NCI-H2107 treated with DMSO at 0.1 percent for 48 hours (cell line): ENCODE measurements around the gene PRKG2.
"Not testable (repeated sequence)": the region's sequence is repeated elsewhere in the genome, so short reads cannot be mapped to it uniquely, and the experiment has no call there.

Experiments used
- DNase-seq: peaks from one replicate; lab custom pipeline; 2025; ENCODE audit not compliant: unreplicated experiment; lab: John Stamatoyannopoulos, UW

The PRKG2 gene, protein sequence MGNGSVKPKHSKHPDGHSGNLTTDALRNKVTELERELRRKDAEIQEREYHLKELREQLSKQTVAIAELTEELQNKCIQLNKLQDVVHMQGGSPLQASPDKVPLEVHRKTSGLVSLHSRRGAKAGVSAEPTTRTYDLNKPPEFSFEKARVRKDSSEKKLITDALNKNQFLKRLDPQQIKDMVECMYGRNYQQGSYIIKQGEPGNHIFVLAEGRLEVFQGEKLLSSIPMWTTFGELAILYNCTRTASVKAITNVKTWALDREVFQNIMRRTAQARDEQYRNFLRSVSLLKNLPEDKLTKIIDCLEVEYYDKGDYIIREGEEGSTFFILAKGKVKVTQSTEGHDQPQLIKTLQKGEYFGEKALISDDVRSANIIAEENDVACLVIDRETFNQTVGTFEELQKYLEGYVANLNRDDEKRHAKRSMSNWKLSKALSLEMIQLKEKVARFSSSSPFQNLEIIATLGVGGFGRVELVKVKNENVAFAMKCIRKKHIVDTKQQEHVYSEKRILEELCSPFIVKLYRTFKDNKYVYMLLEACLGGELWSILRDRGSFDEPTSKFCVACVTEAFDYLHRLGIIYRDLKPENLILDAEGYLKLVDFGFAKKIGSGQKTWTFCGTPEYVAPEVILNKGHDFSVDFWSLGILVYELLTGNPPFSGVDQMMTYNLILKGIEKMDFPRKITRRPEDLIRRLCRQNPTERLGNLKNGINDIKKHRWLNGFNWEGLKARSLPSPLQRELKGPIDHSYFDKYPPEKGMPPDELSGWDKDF

DNA sequence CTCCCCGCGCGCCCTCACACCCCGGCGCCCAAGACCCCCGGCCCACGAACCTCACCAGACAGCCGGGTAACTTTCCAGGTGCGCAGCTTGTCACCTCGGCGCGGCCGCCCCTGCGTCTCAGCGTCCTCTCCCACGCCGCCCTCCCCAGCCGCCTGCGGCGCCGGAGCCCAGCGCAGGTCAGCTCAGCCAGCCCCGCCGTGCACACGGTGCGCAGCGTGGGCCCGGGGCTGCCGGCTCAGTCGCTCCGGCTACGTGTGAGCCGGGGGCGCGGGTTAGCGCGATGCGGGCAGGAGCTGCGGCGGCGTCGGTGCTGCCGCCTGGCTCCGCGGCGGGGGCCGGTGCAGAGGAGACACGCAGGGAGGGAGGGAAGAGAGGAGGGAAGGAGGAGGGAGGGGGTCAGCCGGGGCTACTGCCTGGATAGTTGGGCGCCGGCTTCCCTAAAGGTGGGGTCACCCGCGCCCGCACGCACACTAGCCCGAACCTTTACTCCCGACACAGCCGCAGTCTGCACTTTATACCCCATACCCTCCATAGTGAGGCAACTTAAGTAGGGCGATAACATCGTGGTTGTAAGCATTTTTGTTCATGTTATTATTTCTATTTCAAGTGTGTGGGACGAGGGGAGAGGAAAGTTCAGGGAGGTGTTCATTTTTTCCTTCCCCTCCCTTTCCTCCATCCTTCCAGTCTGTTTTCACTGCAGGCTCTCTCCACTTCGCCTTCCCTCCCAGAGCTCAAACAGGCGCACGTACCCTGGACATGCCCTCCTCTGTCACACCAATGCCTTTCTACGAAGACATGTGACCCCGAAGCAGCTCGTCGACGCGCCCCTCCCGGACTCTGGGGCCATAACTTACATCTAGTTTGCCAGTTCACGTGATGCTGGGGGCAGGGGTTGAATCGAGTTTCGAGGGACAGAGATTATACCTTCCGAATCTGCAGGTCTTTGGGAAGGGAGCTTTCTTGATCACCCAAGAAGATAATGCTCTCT lies at the start of gene PRKG2:
TSS of gene PRKG2 (minus strand) at position 342 of the 988 bp plus-strand sequence. CDS start 10,175 bp downstream, outside the sequence.
- no peak for DNase-seq

DNA sequence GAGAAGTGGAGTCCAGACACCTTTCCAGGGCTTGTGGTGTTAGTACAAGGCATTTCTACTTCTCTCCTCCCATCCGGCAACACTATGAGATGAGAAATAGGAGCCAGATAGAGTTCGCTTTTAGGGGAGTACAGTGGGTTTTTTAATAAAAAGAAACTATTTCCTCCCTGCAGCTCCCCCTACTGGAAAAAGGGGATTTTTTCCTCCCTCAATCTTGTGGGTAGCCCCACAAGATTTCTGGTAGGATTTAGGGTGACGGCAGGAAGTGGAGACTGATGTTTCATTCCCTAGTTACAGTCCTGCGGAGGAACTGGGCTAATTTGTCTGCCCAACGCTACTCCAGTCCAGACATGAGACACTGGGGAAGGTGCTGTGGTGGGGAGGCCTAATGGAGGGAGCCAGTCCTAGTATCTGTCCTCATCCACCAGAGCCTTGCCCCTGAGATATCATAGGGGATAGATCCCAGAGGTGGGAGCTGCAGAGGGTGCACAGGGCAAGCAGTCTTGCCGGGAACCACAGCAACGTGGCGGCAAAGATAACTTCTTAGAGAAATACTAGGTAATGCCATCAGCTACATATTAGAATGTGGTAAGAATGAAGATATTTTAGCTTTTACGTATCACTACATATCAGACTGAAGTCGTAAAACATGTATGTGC lies 45.5 kb upstream of the PRKG2 start:
- DNase-seq = no peak

DNA sequence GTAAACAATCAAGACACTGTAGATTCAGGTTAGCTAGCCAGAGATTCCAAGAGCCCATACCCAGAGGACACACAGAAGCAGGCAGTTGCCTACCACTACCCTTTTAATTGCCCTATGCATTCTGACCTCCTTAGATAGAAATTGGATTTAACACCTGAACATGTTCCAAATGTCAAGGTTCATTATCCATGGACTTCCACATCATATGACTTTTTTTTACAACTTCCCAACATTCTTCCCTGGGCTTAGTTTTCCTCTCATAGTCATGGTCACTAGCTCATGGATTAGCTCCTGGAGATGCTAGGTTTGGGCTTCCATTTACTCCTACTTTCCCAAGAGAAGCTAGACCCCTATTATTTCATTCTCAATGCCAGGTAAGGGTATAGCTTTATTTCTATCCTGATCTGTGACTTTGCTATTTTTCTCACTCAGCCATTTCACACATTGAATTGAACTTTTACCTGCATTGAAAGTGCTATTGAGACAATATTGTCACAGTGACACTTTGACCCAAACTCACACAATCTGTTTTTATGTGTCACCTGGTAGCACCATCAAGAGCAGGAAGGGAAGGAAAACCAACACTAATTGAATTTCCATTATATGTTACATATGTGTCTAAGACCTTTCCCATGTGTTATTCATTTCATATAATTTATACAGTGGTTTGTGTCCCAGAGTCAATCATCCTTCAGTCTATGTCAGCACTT lies 44.0 kb upstream of the PRKG2 start:
- no peak for DNase-seq

DNA sequence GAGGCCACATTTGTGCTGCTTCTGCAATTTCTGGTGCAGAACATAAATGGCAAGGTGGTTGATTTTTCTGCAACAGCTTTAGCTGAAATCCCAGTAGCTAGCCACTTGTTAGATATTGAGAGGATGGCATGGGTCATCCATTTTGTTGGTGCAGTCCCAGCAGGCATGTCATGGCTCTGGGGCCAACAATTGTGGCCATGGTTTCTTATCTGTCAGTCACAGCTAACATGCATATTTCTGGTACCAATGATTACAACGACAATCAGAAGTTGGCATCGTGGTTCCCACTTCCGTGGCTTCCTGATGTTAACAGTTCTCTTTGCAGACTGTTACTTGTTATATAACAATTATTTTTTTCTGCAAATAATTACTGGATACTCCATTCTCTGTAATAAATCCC lies 42.8 kb upstream of the PRKG2 start:
- DNase-seq = no peak

DNA sequence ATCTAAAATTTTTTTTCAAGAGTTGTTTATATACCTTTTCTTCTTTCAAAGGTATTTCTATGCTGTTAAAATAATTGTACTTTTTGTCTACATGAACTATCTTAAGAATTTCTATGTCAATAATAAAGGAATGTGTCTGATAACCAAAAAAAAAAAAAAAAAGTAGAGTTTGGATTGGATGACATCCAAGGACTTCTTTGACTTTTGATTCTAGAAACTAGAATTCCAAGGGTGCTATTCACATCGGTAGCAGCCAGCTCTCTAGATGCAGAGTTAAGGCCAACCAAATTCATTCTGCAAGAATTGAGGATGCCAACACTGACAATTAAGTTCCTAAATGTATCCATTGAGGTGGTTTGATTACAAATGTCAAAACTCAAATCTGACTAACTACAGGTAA lies 42.0 kb upstream of the PRKG2 start:
- no peak for DNase-seq

DNA sequence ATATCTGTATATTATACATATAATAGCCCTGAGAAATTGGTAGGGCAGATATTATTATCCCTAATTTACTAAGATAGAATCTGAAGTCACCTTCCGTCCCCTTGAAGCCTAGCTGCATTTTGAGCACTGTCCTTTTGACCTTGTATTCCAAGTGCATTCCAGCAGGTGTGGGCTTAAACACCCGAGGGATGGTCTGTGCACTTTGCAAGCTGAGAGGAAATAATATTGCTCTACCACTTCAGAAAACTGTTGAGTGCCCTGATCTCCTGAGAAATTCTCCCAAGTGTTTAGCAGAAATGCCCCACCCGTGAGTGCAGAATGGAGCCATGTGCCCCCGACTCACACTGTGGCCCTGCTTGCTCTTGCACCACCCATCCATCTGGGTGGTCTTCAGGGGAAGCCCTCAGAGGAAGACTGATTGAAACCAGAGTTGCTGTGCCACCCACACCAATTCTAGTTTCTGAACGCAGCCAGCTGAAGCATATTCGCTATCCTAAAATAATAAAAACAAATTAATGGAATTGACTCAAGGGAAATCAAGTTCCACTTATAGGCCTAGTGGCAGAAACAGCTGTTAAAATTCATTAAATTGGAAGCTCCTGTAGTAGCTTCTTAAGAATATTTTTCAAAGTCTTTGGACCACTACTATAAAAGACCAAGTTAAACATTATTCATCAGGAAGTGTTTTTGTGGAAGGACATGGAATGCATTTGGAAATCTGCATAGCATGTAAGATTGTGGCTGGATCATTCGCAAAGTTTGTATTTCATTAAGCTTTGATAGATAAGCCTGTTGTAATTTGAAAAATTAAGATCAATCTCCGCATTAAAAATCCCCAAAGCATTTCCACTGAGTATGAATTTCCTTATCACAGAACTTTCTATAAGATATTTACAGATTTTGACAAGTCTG lies 41.3 kb upstream of the PRKG2 start:
- DNase-seq = no peak

DNA sequence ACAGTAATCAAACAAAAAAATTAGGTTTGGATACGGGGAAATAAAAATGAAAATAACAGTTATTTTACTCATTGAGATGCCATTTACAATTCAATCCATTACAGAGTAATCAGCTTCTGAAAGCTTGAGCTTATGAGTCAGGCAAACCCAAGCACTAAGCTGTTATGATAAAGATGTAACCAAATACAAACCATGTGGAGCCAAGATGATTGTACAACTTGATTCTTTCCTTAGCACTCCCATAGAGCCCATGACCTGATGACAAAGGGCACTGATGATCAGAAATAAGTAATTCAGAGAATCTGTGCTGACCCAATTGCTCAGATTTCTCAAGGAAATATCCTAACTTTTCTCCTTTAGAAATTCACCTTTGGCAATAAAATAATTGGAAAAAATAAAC lies 40.5 kb upstream of the PRKG2 start:
- DNase-seq = no peak

DNA sequence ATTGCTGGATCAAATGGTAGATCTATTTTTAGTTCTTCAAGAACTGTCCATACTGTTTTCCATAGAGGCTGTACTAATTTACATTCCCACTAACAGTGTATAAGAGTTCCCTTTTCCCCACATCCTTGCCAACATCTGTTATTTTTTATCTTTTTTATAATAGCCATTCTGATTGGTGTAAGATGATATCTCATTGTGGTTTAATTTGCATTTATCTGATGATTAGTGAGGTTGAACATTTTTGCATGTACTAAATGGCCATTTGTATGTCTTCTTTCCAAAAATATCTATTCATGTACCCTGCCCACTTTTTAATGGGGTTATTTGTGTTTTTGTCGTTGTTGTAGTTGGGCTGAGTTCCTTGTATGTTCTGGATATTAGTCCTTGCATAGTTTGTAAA lies 35.4 kb upstream of the PRKG2 start:
- DNase-seq = no peak

DNA sequence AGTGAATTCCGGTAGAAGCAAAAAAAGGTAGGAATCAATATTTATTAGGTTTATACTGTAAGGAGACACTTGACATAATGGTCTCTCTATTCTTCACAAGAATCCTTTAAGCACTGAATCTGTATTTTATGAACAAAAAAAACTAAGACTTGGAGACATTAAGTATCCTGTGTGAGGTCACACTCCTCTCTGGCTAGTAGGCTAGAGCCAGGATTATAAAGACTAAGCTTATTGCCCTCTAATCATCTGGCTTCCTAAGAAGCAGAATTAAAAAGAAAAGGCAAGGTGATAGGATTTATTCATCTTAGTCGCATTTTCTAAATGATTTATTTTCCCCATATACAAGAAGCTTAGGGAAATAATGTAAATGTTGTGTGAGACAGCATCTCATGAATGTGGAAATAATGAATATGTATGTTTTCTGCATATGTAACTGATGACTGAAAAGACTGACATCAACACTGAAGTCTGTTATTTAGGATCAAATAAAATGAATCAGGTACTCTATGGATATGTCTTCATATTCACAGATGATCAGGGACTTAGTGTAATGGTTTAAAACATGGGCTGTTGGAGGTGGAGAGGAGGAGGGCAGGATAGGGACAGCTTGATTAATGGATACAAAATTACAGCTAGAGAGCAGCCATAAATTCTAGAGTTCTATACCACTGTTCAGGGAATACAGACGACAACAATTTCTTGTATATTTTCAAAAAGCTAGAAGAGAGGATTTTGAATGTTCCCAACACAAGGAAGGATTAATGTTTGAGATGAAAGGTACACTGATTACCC lies 30.4 kb upstream of the PRKG2 start:
- DNase-seq = no peak

DNA sequence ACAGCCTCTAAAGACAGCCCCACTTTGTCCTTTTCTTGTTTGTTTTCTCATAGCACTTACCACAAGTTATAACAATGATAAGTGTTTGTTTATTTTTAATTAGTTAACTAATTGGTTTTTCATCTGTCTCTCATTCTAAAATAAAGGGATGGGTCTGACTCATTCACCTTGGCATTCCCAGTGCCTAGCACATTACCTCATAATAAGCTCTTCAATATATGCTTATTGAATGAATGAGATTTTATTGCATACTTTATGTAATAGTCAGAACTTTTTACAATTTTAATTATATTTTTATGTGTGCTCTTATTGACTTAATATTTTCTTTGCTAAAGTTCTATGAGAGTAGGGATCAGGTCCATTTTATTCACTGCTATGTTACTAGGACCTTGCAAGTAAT lies 22.8 kb upstream of the PRKG2 start:
- no peak for DNase-seq

DNA sequence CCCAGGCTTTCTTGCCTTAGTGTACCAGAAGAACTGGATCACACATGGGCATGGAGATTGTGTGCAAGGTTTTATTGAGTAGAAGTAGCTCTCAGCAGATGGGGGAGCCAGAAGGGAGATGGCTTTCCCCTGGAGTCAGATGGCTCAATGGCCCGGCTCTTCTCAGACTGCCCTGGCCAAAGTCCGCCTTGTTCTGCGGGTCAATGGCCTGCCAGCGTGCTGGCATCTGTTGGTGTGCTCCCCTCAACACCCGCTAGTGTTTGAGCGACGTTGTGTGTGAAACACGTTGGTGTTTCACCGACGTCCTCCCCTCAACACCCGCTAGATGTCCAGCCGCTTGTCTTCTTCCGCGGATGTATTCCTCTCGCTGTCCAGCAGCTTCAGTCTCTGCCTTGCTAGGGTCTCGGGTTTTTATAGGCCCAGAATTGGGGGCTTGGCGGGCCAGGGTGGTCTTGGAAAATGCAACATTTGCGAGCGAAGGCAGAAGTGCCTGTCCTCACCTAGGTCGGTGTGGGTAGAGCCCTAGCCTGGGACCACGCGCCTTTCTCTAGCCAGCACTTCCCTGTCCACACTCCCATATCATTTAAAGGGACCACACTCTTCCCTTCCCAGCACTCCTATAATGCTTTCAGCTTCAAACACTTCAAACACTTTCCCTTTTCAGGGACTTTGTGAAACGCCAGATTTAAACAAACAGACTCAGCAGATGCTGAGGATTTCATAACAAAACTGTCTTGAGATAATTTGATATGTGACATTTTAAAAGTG lies 21.1 kb upstream of the PRKG2 start:
- DNase-seq = no peak

DNA sequence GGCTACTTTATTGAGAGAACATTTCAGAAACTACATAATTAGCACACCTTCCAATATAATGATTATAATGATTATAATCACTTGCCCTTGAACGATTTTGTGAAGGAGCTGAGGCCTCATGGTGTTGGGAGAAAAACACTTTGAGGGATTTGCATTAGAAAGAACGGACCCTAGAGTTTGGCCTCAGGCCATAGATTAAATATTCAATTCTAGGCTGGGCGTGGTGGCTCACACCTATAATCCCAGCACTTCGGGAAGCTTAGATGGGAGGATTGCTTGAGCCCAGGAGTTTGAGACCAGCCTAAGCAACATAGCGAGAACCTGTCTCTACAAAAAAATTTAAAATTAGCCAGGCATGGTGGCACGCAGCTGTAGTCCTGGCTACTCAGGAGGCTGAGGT lies 12.9 kb upstream of the PRKG2 start:
- no peak for DNase-seq

DNA sequence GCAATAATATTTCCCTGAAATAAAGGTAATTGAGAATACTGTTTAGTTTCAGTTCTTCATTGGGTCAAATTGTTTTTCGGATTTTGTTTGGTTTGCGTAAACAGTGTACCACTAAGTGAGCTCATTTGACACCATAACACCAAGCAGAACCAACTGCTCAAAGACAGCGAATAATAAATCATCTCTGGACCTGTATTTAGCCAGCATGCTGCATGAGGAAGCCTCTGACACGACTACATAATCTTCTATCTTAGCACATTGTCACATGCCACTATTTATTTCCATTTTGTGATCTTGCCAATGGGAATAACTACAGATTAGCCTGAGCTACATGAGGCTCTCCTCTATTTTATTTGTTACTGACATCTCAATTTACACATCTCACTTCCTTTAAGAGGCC lies 12.1 kb upstream of the PRKG2 start:
- DNase-seq = no peak

DNA sequence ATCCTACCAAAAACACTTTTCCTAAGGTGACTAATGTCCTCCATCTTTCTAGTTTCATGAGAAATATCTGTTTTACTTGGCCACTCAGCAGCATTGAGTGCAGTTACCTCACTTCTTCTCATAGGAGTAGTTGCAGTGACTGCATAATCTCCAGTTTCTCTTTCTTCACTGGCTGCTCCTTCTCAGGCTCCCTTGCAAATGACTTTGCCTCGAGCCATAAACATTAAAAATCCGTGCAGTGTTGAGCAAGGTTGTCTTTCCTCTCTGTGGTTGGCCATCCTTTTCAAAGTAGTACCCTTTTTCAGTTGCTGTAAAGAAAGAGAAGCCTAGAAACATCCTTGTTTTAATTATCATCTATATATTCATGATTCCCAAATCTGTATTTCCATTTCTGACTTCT lies 10.2 kb upstream of the PRKG2 start:
- DNase-seq = no peak

DNA sequence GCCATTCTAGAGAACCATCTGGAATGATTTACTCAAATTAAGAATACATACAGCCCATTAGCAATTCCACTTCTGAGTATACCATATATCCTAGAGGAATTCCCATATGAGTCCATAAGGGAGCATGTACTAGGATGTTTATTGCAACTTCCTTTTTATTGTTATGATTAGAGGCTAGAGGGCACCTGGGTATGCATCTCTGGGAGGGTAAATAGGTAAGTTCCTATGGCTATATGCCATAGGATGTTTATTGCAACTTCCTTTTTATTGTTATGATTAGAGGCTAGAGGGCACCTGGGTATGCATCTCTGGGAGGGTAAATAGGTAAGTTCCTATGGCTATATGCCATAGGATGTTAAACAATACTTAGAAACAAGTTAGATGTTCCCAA lies 7.1 kb upstream of the PRKG2 start:
- DNase-seq = not testable (repeated sequence)

DNA sequence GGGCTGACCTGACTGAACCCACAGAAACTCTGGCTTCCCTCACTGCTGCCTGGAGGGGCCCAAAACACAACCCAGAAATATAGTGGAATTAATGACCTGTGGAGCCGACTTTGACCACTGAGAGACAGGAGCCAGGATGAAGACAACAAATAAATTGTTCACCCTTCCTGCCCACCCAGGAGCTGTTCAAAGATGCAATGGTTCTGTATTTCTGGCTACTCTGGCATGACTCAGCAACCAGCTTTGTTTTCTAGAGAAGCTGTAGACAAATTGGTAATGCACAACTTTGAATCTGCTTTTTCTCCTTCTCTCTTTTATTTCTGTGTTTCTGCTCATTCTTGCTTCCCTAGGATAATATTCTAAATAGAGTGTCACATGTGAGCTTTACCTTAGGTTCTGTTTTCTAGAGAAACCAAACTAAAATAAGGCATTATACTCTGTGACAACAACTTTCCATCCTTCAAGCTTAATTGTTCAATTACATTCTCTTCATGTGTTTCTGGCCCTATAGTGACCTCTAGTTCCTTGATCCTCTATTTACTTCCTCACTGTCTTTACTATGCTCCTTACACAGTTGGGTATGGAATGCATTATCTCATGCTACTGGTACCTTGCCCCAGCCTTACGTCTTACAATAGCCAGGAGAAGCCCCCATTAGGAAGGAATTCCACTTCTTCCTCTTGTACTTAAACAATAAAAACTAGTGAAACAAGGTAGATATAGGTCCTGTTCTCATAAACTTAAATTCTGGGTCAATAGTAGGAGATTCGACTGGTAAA lies 6.5 kb upstream of the PRKG2 start:
- no peak for DNase-seq

DNA sequence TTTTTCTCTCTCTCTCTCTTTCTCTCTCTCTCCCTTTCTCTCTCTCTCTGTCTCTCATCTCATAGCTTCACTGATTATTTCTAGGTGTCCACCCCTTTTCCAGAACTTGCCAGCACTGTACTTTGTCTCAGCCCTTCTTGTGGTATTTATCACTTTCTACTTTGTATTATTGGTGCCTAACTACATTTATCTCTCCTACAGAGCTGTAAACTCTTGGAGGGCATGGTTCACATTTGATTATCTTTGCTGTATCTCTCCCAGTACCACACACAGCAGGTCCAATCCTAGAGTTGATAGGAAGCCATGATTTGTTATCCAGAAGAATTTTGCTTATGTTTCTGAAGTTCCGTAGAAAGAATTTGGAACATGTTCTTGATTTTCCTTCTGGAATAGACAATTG lies 5.2 kb upstream of the PRKG2 start:
- DNase-seq = no peak
